DND-41 (cell line): ENCODE results near the gene SPARC.

ENCODE experiments used
- CTCF ChIP-seq: IDR thresholded peaks from 2 replicates; pipeline ENCODE4 v1.5.1; 2012; ENCODE audit warnings: borderline replicate concordance, low read length, moderate library complexity, mild to moderate bottlenecking; ENCODE audit not compliant: poor library complexity, severe bottlenecking; ENCODE audit errors: extremely low read depth
- EZH2 ChIP-seq: IDR thresholded peaks from 3 replicates; pipeline ENCODE4 v1.6.1; 2012; ENCODE audit warnings: borderline replicate concordance, low read depth, mild to moderate bottlenecking, moderate library complexity, low read length, inconsistent platforms; ENCODE audit not compliant: severe bottlenecking

- TF ChIP-seq EZH2 (no peak), CTCF (no peak)
These were observed 54.8 kb downstream of the SPARC start for GRCh38 chr5:151631941-151632340.
